Neutrophil (primary cell): ENCODE measurements around the gene TBC1D22A.

Source experiments
- H3K27ac ChIP-seq: fragments of 200-600 bp; sonication (generic); 2 replicates; pipeline ENCODE4 v1.5.1; 2016; ENCODE audit warnings: mild to moderate bottlenecking, moderate library complexity
- H3K27me3 ChIP-seq: fragments of 200-600 bp; sonication (generic); 2 replicates; pipeline ENCODE4 v1.6.0; 2016; ENCODE audit warnings: mild to moderate bottlenecking
- H3K36me3 ChIP-seq: fragments of 200-600 bp; sonication (generic); 2 replicates; pipeline ENCODE4 v1.5.1; 2017
- H3K4me1 ChIP-seq, 2 experiments: fragments of 200-600 bp in 1 of 2; sonication (generic) in 1 of 2; 1 replicate in 1 of 2; 2 replicates in 1 of 2; pipeline versions ENCODE4 v1.5.1 to v1.6.1; 2013 to 2016; ENCODE audit warnings: low read depth in 1 of 2, low read length in 1 of 2, mild to moderate bottlenecking in 1 of 2, moderate library complexity in 1 of 2; ENCODE audit not compliant: control insufficient read depth in 1 of 2, insufficient read depth in 1 of 2
- H3K4me3 ChIP-seq, 2 experiments: fragments of 200-600 bp in 1 of 2; sonication (generic) in 1 of 2; 1 replicate in 1 of 2; 2 replicates in 1 of 2; pipeline ENCODE4 v1.5.1; 2013 to 2016; ENCODE audit warnings: low read depth in 1 of 2, low read length in 1 of 2, mild to moderate bottlenecking in 1 of 2, moderate library complexity in 1 of 2
- H3K9me3 ChIP-seq: fragments of 200-600 bp; sonication (generic); 2 replicates; pipeline ENCODE4 v1.5.1; 2016
- TF ChIP-seq, protein P1 (sequence below): fragments of 200-600 bp; sonication (generic); IDR thresholded peaks from 2 replicates; pipeline ENCODE4 v1.5.1; 2016; ENCODE audit warnings: antibody characterized with exemption

TBC1D22A gene

DNA sequence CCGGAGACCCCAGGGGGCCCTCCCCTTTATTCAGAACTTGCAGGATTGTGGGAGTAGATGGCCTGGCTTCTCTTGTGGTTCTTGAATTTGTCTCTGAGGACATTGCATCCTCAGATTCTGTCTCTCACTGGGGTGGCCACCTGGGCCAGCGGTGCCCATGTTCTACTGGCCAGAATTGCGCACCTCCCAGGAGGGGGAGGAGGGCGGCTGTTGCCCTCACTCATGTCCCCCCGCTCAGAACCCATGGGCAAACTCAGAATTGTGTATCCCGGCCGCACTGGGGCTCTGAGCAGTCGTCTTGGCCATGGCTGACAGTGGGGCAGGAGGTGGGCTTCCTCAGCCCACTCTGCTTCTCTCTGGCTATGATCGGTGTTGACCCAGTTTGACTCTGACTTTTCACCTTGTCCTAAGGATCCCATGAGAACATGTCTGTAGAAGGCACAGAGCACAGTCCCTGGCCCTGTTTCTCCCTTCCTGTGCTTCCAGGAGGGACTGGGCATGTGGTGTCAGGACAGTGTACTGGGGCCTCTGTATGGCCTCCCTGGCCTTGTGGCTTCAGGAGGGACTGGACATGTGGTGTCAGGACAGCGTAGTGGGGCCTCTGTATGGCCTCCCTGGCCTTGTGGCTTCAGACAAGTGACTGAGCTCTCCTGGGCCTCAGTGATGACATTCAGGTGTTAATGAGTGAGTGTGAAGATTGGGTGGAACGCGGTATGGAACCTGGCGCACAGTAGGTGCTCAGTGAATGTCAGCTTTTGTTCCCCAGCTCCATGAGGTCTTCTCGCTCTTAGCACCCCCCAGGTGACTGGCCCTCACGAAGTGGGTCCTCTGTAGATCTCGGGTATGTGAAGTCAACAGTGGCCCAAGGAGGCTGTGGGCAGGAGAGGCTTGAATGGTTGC is 99.3 kb downstream of the TBC1D22A start:
- H3K9me3 ChIP-seq = no peaks in the 10 kb centered on the region
- no peak overlapping the region for H3K27ac ChIP-seq
- peaks cover 6% of the 10 kb centered on the region for H3K36me3 ChIP-seq
- H3K4me3 ChIP-seq = no peak overlapping the region
- H3K27me3 ChIP-seq = no peaks in the 10 kb centered on the region
- TF ChIP-seq, protein P1, sequence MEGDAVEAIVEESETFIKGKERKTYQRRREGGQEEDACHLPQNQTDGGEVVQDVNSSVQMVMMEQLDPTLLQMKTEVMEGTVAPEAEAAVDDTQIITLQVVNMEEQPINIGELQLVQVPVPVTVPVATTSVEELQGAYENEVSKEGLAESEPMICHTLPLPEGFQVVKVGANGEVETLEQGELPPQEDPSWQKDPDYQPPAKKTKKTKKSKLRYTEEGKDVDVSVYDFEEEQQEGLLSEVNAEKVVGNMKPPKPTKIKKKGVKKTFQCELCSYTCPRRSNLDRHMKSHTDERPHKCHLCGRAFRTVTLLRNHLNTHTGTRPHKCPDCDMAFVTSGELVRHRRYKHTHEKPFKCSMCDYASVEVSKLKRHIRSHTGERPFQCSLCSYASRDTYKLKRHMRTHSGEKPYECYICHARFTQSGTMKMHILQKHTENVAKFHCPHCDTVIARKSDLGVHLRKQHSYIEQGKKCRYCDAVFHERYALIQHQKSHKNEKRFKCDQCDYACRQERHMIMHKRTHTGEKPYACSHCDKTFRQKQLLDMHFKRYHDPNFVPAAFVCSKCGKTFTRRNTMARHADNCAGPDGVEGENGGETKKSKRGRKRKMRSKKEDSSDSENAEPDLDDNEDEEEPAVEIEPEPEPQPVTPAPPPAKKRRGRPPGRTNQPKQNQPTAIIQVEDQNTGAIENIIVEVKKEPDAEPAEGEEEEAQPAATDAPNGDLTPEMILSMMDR = no peak
- H3K4me1 ChIP-seq = peaks cover 10 to 11% of the 10 kb centered on the region in 2 experiments

DNA sequence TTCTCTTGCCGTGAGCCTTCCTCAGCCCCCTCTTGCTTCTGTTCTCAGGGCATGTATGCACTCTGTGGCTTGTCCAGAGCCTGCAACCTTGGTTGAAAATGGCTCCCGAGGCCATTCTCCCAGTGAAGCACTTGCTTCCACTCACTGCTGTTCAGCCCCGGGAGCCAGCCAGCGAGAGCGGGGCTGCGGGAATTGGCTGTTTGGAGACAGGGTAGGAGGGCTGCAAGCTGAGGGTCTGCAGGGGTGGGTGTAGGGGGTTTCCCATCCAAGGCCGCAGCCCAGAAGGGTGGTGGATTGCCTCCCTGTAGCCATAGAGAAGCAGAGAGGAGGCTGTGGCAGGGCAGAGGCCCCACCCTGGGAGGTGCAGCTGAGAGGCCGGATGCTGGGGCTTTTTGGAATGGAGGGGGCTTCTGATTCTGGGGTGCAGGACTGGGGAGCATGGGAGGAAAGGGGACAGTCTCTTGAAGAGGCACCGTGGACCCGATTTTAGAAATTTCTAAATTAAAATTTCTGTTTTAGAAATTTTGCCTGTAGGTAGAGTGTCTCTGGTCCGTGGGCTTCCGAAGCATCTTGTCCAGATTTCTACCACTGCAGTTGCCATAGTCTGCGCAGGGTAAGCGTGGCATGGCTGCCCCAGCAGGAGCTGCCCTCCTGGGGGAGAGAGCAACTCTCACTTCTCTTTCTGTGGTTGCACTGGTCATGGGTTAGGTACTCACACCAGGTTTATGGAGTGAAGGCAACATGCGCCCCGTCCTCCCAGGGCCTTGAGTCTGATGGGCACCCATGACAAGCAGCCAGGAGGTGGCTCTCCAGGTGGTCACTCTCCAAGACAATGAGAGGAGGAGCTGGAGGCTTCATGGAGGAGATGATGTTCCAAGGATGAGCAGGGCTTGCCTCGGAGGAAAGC is 100.2 kb downstream of the TBC1D22A start:
- peaks cover 6% of the 10 kb centered on the region for H3K36me3 ChIP-seq
- H3K27ac ChIP-seq = no peak overlapping the region
- H3K27me3 ChIP-seq = no peaks in the 10 kb centered on the region
- TF ChIP-seq, protein P1 = no peak
- H3K9me3 ChIP-seq = no peaks in the 10 kb centered on the region
- peaks cover under 1 to 2% of the 10 kb centered on the region in 2 experiments for H3K4me1 ChIP-seq
- H3K4me3 ChIP-seq = no peak overlapping the region

DNA sequence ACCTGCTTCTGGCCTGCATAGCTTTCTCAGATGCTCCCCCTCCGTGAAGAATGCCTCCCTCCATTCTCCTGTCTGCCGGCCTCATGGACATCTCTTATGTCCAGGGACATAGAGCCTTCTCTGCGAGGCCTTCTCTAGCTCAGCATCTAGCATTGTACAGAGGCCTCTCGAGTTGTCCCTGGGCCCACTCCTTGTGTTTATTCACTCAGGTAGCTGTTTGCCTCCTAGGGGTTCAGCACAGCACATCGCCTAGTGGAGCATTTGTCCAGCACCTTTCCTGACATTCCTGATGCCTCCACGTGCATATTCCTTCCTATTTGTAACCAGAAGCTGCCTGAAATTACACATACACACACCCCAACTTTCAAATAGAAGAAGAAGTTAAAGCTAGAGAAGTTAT is 101.3 kb downstream of the TBC1D22A start:
- H3K4me1 ChIP-seq = no peaks in the 10 kb centered on the region
- H3K9me3 ChIP-seq = no peaks in the 10 kb centered on the region
- TF ChIP-seq, protein P1 = no peak
- H3K27ac ChIP-seq = no peak overlapping the region
- no peaks in the 10 kb centered on the region for H3K27me3 ChIP-seq
- no peak overlapping the region for H3K4me3 ChIP-seq
- peaks cover 6% of the 10 kb centered on the region for H3K36me3 ChIP-seq

DNA sequence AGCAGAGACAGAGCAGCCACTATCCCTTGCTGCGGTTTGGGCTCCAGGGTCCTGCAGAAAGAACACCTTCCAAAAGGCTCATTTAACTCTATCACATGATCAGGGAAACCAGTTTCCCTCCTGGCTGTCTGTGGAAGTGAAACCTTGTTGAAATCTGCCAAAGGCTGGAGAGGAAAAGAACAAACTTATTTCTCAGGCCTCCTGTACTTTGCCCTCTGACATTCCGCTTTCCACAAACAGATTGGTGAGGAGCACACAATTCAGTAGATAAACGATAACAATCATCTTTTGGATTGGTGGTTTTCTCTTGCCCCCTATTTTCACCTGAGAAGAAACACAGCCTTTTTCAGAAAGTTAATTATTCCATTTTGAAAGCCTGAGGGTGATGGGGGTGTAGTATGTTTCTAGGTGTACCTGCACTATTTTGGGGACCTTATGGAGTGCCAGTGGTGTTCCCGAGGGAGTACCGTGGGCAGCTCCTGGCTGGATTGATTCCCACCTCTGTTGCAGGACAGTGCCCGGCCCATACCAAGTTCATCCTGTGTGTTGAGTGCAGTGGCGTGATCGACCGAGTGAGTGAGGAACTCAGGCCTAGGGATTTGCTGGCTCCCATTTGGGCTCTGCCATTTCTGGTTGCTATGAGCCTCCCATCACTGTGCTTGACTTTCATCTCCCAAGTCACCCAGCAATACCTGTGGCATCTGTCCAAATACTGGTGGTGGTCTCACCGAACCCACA is 102.0 kb downstream of the TBC1D22A start:
- TF ChIP-seq, protein P1 = no peak
- no peaks in the 10 kb centered on the region for H3K9me3 ChIP-seq

DNA sequence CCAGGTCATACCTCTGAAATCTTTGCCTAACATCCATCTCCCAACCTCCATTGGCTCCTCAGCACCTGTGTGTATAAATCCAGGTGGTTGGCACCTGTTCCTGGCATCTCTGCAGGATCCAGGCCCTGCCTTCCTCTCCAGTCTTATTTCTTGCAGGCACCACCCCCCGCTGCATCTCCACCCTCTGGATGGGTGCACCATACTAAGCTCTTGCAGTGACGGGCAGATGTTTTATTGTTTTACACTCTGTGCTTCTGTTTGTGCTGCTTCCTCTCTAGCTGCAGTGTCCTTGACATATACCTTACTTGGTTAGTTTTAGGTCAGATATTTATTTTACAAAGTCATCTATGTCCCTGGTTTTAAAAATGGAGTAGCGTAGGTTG is 102.6 kb downstream of the TBC1D22A start:
- peaks cover 6% of the 10 kb centered on the region for H3K36me3 ChIP-seq

More for the DNA sequence above, 102.0 kb downstream of the TBC1D22A start:
- Histone ChIP-seq H3K27me3 (no peaks in the 10 kb centered on the region), H3K36me3 (peaks cover 6% of the 10 kb centered on the region), H3K27ac (no peak overlapping the region), H3K4me3 (no peak overlapping the region), H3K4me1 (no peaks in the 10 kb centered on the region)

More for the DNA sequence above, 102.6 kb downstream of the TBC1D22A start:
- Histone ChIP-seq H3K4me3 (no peak overlapping the region), H3K27me3 (no peaks in the 10 kb centered on the region), H3K9me3 (no peaks in the 10 kb centered on the region), H3K27ac (no peak overlapping the region), H3K4me1 (no peaks in the 10 kb centered on the region)
- TF ChIP-seq, protein P1 = no peak
